ENCODE results near the gene S100A13.

DNA sequence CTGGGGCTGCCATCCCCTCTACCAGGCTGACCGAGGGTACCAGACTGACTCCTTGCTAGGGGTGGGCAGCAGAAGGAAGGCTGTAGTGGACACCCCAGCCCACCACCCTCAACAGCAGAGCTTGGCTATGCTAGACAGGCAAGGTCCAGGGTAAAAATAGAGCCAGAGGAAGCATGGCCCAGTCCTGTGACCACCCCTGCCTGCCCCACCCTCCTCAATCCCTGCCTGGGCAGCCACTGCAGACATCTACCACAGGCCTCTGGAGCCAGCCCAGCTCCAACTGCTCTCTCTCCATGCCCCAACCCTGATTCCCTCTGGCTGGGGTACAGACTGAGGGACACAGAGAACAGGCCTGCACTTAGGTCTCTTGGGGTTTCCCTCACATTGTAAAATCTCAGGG, 2.7 kb upstream of the S100A13 start:
- TF ChIP-seq CTCF (IDR thresholded peaks at IDR 0.05) (no peak), POLR2A (IDR thresholded peaks at IDR 0.05) (no peak), EP300 (IDR thresholded peaks at IDR 0.05) (no peak), POLR2AphosphoS5 (IDR thresholded peaks at IDR 0.05) (no peak)

Measured in suprapubic skin (tissue), 4 donors.